ENCODE results near the gene FUNDC1.

FUNDC1 gene

GRCh38 chrX:44542567-44543325 lies at the start of gene FUNDC1:
Gene FUNDC1 (minus strand): TSS chrX:44542859. CDS start chrX:44542832, 27 bp downstream.
- peak within 1 kb of the TSS; percentile 71 for H3K4me3 ChIP-seq (ENCODE audit: low read depth, low read length)
- in situ Hi-C loops (cut with HindIII; ENCODE audit: low sequenced_read_pairs): no loop called here
- peak; percentile 40 for TF ChIP-seq CTCF (IDR thresholded peaks at IDR 0.05; ENCODE audit: low read depth, low read length, missing control alignments)
- DNase-seq (ENCODE audit: low read depth): peak; percentile 88

GRCh38 chrX:44585866-44586265 lies 43.2 kb upstream of the FUNDC1 start:
- in situ Hi-C loops (cut with HindIII; ENCODE audit: low sequenced_read_pairs): no loop called here
- no peak for TF ChIP-seq CTCF (IDR thresholded peaks at IDR 0.05; ENCODE audit: low read depth, low read length, missing control alignments)
- DNase-seq (ENCODE audit: low read depth): no peak
- no peak overlapping the region for H3K4me3 ChIP-seq (ENCODE audit: low read depth, low read length)

GRCh38 chrX:44580466-44580865 lies 37.8 kb upstream of the FUNDC1 start:
- H3K4me3 ChIP-seq (ENCODE audit: low read depth, low read length): no peak overlapping the region
- TF ChIP-seq CTCF (IDR thresholded peaks at IDR 0.05; ENCODE audit: low read depth, low read length, missing control alignments): no peak
- peak; percentile 0 for DNase-seq (ENCODE audit: low read depth)
- in situ Hi-C loops (cut with HindIII; ENCODE audit: low sequenced_read_pairs): no loop called here

- no peak for DNase-seq (ENCODE audit: low read depth)
- H3K4me3 ChIP-seq (ENCODE audit: low read depth, low read length): no peak overlapping the region
- TF ChIP-seq CTCF (IDR thresholded peaks at IDR 0.05; ENCODE audit: low read depth, low read length, missing control alignments): no peak
- in situ Hi-C loops (cut with HindIII; ENCODE audit: low sequenced_read_pairs): no loop called here
Measured at GRCh38 chrX:44572340-44572938, 29.8 kb upstream of the FUNDC1 start.

- no peak for TF ChIP-seq CTCF (IDR thresholded peaks at IDR 0.05; ENCODE audit: low read depth, low read length, missing control alignments)
- no peak overlapping the region for H3K4me3 ChIP-seq (ENCODE audit: low read depth, low read length)
- peak; percentile 3 for DNase-seq (ENCODE audit: low read depth)
- in situ Hi-C loops (cut with HindIII; ENCODE audit: low sequenced_read_pairs): no loop called here
Measured at GRCh38 chrX:44570522-44570921, 27.9 kb upstream of the FUNDC1 start.

- TF ChIP-seq CTCF (IDR thresholded peaks at IDR 0.05; ENCODE audit: low read depth, low read length, missing control alignments): no peak
- in situ Hi-C loops (cut with HindIII; ENCODE audit: low sequenced_read_pairs): no loop called here
- DNase-seq (ENCODE audit: low read depth): no peak
- H3K4me3 ChIP-seq (ENCODE audit: low read depth, low read length): no peak overlapping the region
Measured at GRCh38 chrX:44569122-44569521, 26.5 kb upstream of the FUNDC1 start.

Data from astrocyte of the cerebellum (primary cell).